ENCODE results near the gene UBE2Z. TPM values are rescaled to one million over a fixed set of nuclear protein-coding genes. Genes with fewer than 3 reads are reported as not detected.
"Not testable (repeated sequence)": the region's sequence is repeated elsewhere in the genome, so short reads cannot be mapped to it uniquely, and the experiment has no call there.

Gene UBE2Z
- total RNA-seq, 6 experiments from 2014 or later = 19.6 to 30.9 (median 26.3) TPM

DNA sequence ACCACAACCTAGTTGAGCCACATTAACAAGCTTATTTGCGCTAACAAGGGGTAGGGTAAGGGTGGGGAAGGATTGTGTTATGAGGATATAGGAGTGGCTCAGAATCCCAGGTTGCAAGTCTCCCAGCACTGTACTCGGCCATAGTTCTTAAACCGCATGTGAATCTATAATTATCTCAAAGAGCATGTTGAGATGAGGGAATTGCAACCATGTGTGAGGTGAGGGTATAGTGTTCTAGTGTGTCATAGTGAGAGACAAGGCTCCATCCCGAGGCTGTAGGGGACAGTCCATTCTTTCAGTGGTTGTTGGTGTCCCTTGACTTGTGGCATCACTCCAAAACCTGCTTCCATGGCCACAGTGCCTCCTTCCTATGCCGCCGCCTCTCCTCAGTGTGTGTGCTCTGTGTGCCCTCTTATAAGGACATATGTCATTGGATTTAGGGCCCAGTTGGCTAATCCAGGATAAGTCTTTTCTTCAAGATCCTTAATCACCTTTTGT lies 38.3 kb upstream of the UBE2Z start:
- H3K9me3 ChIP-seq = no peaks in the 10 kb centered on the region
- DNase-seq (no peak), ATAC-seq (no peak)
- peaks cover 0 to 10% (median 0%) of the 10 kb centered on the region in 4 donors for H3K36me3 ChIP-seq
- H3K27me3 ChIP-seq = no peaks in the 10 kb centered on the region
- no peak overlapping the region for H3K4me3 ChIP-seq
- 83% methylated on average over 4 of the region's 6 CpGs for WGBS (ENCODE audit: insufficient coverage, low coverage, low lambda C conversion rate, missing lambda C conversion rate)
- peaks cover 0 to 26% (median 12%) of the 10 kb centered on the region in 4 donors for H3K4me1 ChIP-seq
- TF ChIP-seq POLR2A (IDR thresholded peaks at IDR 0.05) = no peak
- TF ChIP-seq, protein P1, sequence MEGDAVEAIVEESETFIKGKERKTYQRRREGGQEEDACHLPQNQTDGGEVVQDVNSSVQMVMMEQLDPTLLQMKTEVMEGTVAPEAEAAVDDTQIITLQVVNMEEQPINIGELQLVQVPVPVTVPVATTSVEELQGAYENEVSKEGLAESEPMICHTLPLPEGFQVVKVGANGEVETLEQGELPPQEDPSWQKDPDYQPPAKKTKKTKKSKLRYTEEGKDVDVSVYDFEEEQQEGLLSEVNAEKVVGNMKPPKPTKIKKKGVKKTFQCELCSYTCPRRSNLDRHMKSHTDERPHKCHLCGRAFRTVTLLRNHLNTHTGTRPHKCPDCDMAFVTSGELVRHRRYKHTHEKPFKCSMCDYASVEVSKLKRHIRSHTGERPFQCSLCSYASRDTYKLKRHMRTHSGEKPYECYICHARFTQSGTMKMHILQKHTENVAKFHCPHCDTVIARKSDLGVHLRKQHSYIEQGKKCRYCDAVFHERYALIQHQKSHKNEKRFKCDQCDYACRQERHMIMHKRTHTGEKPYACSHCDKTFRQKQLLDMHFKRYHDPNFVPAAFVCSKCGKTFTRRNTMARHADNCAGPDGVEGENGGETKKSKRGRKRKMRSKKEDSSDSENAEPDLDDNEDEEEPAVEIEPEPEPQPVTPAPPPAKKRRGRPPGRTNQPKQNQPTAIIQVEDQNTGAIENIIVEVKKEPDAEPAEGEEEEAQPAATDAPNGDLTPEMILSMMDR (IDR thresholded peaks at IDR 0.05) = no peak
- no peak overlapping the region for H3K27ac ChIP-seq
- intact Hi-C loops (cut with DNase I) = no loop called here

DNA sequence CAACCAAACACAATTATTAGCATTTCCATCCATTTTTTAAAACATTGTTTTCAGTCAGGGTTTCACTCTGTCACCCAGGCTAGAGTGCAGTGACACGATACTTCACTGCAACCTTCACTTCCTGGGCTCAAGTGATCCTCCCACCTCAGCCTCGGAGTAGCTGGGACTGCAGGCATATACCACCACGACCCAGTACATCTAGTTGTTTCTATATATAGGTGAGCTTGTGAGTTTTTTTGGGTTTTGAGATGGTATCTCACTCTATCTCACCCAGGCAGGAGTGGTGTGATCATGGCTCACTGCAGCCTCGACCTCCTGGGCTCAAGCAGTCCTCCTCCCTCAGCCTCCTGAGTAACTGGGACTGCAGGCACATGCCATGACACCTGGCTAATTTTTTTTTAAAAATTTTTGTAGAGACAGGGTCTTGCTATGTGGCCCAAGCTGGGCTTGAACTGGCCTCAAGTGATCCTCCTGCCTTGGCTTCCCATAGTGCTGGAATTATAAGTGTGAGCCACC lies 37.1 kb upstream of the UBE2Z start:
- WGBS (ENCODE audit: insufficient coverage, low coverage, low lambda C conversion rate, missing lambda C conversion rate) = 46% methylated on average over 4 of the region's 4 CpGs
- Histone ChIP-seq H3K36me3 (peaks cover 0 to 4% (median 0%) of the 10 kb centered on the region in 4 donors), H3K4me3 (no peak overlapping the region), H3K27me3 (no peaks in the 10 kb centered on the region), H3K27ac (peak overlapping the region in 2 of 3 donors; percentile 62 to 64), H3K9me3 (no peaks in the 10 kb centered on the region), H3K4me1 (peaks cover 0 to 26% (median 12%) of the 10 kb centered on the region in 4 donors)
- ATAC-seq (peak in 1 of 4 donors; percentile 3), DNase-seq (no peak)
- no peak for TF ChIP-seq POLR2A (IDR thresholded peaks at IDR 0.05)
- intact Hi-C loops (cut with DNase I) = no loop called here

GRCh38 chr17:48871551-48872351 lies 36.5 kb upstream of the UBE2Z start:
- Histone ChIP-seq H3K36me3 (no peaks in the 10 kb centered on the region), H3K27ac (peak overlapping the region; percentile 30 to 64 (median 62)), H3K9me3 (no peaks in the 10 kb centered on the region), H3K4me3 (no peak overlapping the region), H3K27me3 (no peaks in the 10 kb centered on the region), H3K4me1 (peaks cover 0 to 26% (median 12%) of the 10 kb centered on the region in 4 donors)
- ATAC-seq (peak; percentile 96 to 97 (median 97)), DNase-seq (peak; percentile 74 to 88 (median 82))
- 20% methylated on average over 11 of the region's 11 CpGs for WGBS (ENCODE audit: insufficient coverage, low coverage, low lambda C conversion rate, missing lambda C conversion rate)
- intact Hi-C loops (cut with DNase I) = no loop called here
- no peak for TF ChIP-seq POLR2A (IDR thresholded peaks at IDR 0.05)
- TF ChIP-seq, protein P1 (IDR thresholded peaks at IDR 0.05) = no peak

DNA sequence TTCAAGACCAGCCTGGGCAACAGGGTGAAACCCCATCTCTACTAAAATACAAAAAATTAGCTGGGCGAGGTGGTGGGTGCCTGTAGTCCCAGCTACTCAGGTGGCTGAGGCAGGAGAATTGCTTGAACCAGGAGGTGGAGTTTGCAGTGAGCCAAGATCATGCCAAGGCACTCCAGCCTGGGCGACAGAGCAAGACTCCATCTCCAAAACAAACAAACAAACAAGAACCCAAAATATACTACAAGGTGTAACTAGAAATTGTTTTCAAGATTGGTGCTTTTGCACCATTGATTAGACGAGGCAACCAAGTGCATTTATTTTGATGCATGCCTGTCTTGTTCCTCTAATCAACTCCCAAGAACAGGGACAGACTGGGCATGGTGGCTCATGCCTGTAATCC lies 35.8 kb upstream of the UBE2Z start:
- DNase-seq; H3K9me3 ChIP-seq; H3K36me3 ChIP-seq; ATAC-seq; H3K27me3 ChIP-seq; intact Hi-C loops (cut with DNase I); H3K4me3 ChIP-seq: not testable (repeated sequence)
- H3K27ac ChIP-seq = peak overlapping the region; percentile 30 to 64 (median 62)
- WGBS (ENCODE audit: insufficient coverage, low coverage, low lambda C conversion rate, missing lambda C conversion rate) = 74% methylated on average over 3 of the region's 3 CpGs
- peaks cover 0 to 26% (median 12%) of the 10 kb centered on the region in 4 donors for H3K4me1 ChIP-seq

GRCh38 chr17:48873209-48873608 lies 35.0 kb upstream of the UBE2Z start:
- Histone ChIP-seq H3K27me3 (no peaks in the 10 kb centered on the region), H3K4me3 (no peak overlapping the region), H3K36me3 (no peaks in the 10 kb centered on the region), H3K4me1 (peaks cover 0 to 26% (median 12%) of the 10 kb centered on the region in 4 donors), H3K27ac (no peak overlapping the region), H3K9me3 (no peaks in the 10 kb centered on the region)
- DNase-seq = no peak
- WGBS (ENCODE audit: insufficient coverage, low coverage, low lambda C conversion rate, missing lambda C conversion rate) = 43% methylated on average over 1 of the region's 1 CpG
- intact Hi-C loops (cut with DNase I) = no loop called here
- ATAC-seq = peak in 3 of 4 donors; percentile 4 to 30 (median 9)
- TF ChIP-seq POLR2A (IDR thresholded peaks at IDR 0.05) = no peak
- TF ChIP-seq, protein P1 (IDR thresholded peaks at IDR 0.05) = no peak

All from right lobe of liver (tissue), 6 donors.